Measurements from ENCODE around the gene TP53AIP1.

- TF ChIP-seq CTBP1 (IDR thresholded peaks at IDR 0.05; ENCODE audit: borderline replicate concordance) (no peak), ELF4 (IDR thresholded peaks at IDR 0.05) (no peak), HDGF (IDR thresholded peaks at IDR 0.05; ENCODE audit: borderline replicate concordance) (no peak), TARDBP (IDR thresholded peaks at IDR 0.05) (no peak), LEF1 (IDR thresholded peaks at IDR 0.05; ENCODE audit: borderline replicate concordance) (no peak), PKNOX1 (IDR thresholded peaks at IDR 0.05) (no peak)
Observed at GRCh38 chr11:128942272-128942612, 429 bp downstream of the TP53AIP1 start.

Data from HEK293T (cell line).